ENCODE measurements around the gene POMGNT1. TPM values are rescaled to one million over a fixed set of nuclear protein-coding genes. Genes with fewer than 3 reads are reported as not detected.
"Not testable (repeated sequence)": the region's sequence is repeated elsewhere in the genome, so short reads cannot be mapped to it uniquely, and the experiment has no call there.

The POMGNT1 gene
- total RNA-seq = 10 to 100 TPM; 32.0 to 33.4 TPM

DNA sequence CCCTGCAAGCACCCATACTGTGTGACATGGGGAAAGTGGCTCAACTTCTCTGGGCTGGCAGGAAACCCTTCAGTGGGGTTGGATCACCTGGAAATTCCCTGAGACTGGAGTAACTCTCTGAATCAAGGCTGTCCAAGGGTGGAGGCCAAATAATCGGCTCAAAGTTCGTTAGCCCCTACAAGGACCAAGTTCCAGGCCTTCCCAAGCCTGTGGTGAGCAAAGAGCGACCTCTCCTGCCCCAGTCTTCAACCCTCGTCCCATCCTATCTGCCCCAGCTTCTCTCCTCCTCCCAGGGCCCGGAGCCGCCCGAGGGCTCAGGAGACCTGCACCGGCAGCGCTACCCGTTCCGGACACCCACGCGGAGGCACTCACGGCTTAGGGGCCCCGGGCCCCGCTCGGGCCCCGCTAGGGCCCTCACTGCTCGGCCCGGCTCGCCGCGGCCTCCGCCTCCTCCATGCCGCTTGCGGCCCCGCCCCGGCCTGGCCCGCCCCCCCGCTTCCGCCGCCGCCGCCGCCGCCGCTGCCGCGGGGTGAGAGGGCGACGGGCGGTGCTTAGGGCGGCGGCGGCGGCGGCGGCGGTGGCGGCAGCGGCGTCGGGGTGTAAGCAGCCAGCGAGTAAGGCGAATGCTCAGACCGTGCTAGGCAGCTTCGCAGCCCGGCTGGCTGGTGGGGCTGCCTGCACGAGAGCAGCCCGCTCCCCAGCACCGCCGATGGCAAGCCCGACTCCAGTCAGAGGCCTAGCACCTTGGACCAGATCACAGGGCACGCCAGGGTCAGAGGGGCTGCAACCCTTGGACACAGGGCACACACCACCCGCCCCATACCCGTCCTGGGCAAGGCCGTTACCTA is at the start of gene POMGNT1:
TSS of gene POMGNT1 (minus strand) at position 471 of the 848 bp plus-strand sequence. CDS start 613 bp downstream, outside the sequence.
- no peaks in the 10 kb centered on the region for H3K27me3 Mint-ChIP-seq
- H3K9me3 Mint-ChIP-seq = no peaks in the 10 kb centered on the region
- DNase-seq = peak; percentile 72
- peak within 1 kb of the TSS; percentile 83 for H3K27ac Mint-ChIP-seq
- peaks cover 30% of the 10 kb centered on the region for H3K4me1 Mint-ChIP-seq
- POLR2A ChIA-PET = interaction anchor here (0.6 kb wide), 1 partner anchor 89 kb away, joined by 9 read pairs; no protein-coding TSS in a partner anchor
- CTCF ChIA-PET = interaction anchor here (0.7 kb wide), 1 partner anchor 213 kb away, joined by 3 read pairs; no protein-coding TSS in a partner anchor
- peak within 1 kb of the TSS; percentile 80 for H3K4me3 Mint-ChIP-seq
- H3K36me3 Mint-ChIP-seq (ENCODE audit: low read depth) = peaks cover 2% of the 10 kb centered on the region

DNA sequence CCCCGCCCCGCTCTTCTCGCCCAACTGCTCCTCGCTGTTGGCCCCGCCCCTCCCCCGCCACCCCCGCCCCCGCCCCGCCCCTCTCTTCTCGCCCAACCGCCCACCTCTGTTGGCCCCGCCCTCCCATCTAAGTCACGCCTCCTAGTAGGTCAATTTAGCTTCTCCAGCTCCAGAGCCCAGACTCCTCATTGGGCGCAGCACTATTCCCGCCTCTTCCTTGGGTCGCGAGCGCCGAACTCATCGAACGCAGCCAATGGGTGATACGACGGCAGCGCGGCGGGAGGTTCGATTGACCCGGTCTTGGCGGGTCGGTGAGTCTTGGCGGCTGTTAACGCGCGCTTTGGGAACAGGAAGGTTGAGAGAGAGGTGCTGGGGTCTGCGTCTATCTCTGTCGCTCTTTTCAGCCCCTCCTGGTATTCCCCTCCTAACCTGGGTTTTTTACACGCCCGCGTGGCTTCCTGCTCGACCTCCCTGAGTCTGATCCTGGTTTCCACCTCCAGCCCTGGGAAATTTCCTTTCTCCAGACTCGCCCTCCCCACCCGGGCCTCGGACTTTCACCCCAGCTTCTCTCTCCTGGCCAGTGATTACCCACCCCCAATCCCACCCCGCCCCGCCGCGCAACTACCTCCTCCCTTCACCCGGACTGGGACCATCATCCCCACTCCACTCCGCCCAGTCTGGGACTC is 49.3 kb upstream of the POMGNT1 start, which contains the start of gene RAD54L:
TSS of gene RAD54L (plus strand) at position 328 of the 686 bp plus-strand sequence. CDS start 643 bp downstream, outside the sequence.
- Mint-ChIP-seq H3K27ac (peak within 1 kb of the TSS; percentile 98), H3K4me3 (peak within 1 kb of the TSS; percentile 99), H3K4me1 (peaks cover 54% of the 10 kb centered on the region), H3K27me3 (no peaks in the 10 kb centered on the region), H3K9me3 (no peaks in the 10 kb centered on the region), H3K36me3 (ENCODE audit: low read depth) (peaks cover 35% of the 10 kb centered on the region)
- peak; percentile 98 for DNase-seq
- ChIA-PET CTCF (interaction anchor here (1.3 to 2.7 kb wide), 3 partner anchors 12 to 101 kb away, joined by 5 to 11 read pairs (median 7); partner anchors contain the start of genes LRRC41 and UQCRH), POLR2A (interaction anchor here (0.6 to 1.3 kb wide), 3 partner anchors 37 to 100 kb away, joined by 3 to 5 read pairs (median 5); partner anchors contain the start of gene NSUN4)

DNA sequence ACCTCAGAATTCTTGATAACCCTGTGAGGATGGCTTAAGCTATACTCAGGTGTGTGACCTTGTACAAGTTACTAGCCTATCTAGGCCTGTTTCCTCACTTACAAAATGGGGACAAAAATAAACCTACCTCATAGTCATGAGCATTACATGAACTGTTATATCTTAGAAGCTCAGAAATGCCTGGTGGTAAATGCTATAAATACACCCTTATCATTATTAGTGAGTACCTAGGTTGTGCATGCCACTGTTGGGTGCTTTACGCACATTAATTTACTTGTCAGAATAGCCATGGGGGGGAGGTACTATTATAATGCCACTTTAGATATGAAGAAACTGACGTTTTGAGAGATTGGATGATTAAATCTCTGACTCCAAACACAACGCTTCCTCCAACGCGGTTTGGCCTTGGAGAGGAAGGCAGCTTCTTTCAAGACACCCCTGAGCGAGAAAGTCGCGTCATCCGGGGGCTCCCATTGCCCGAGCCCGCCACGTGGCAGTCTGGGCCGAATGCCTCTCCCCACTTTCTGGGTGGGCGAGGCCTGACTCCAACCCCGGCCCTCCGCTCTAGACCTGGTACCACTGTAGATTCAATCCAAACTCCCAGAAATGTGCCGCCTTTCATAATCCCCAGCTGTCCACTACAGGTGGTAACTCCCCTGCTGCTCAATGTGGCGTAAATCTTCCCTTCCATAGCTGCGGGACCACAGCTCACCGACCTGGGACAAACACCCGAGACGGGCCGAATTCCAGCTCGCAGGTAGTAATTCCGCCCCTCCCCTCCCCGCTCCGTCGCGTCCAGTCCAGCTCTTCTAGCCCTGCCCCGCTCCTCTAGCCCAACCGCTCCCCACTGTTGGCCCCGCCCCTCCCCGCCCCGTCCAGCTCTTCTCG is 48.6 kb upstream of the POMGNT1 start:
- Mint-ChIP-seq H3K36me3 (ENCODE audit: low read depth) (peaks cover 27% of the 10 kb centered on the region), H3K9me3 (no peaks in the 10 kb centered on the region), H3K4me1 (peaks cover 46% of the 10 kb centered on the region), H3K4me3 (peak overlapping the region; percentile 99), H3K27ac (peak overlapping the region; percentile 94), H3K27me3 (no peaks in the 10 kb centered on the region)
- DNase-seq = peak; percentile 62
- POLR2A ChIA-PET = interaction anchor here (0.6 to 1.3 kb wide), 4 partner anchors 31 to 101 kb away, joined by 3 to 5 read pairs (median 4); partner anchors contain the start of gene NSUN4
- CTCF ChIA-PET = interaction anchor here (0.9 to 1.7 kb wide), 6 partner anchors 8 to 101 kb away, joined by 3 to 7 read pairs (median 4); partner anchors contain the start of genes LRRC41 and UQCRH

DNA sequence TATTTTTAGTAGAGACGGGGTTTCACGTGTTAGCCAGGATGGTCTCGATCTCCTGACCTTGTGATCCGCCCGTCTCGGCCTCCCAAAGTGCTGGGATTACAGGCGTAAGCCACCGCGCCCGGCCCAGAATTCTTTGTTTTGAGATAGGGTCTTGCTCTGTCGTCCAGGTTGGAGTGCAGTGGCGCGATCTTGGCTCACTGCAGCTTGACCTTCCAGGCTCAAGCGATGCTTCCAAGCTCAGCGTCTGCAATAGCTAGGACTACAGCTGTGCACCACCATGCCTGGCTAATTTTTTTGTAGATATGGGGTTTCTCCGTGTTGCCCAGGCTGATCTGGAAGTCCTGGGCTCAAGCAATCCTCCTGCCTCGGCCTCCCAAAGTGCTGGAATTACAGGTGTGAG is 47.9 kb upstream of the POMGNT1 start:
- Mint-ChIP-seq H3K4me1 (peaks cover 43% of the 10 kb centered on the region), H3K36me3 (ENCODE audit: low read depth) (peaks cover 23% of the 10 kb centered on the region), H3K4me3 (peak overlapping the region; percentile 99)
- H3K9me3 Mint-ChIP-seq, DNase-seq, H3K27ac Mint-ChIP-seq, H3K27me3 Mint-ChIP-seq: not testable (repeated sequence)
- POLR2A ChIA-PET = interaction anchor here (0.8 to 1.3 kb wide), 2 partner anchors 32 to 38 kb away, joined by 3 to 5 read pairs; no protein-coding TSS in a partner anchor
- CTCF ChIA-PET = interaction anchor here (0.9 to 1.7 kb wide), 7 partner anchors 9 to 940 kb away, joined by 3 to 6 read pairs (median 3); partner anchors contain the start of genes LRRC41 and UQCRH

DNA sequence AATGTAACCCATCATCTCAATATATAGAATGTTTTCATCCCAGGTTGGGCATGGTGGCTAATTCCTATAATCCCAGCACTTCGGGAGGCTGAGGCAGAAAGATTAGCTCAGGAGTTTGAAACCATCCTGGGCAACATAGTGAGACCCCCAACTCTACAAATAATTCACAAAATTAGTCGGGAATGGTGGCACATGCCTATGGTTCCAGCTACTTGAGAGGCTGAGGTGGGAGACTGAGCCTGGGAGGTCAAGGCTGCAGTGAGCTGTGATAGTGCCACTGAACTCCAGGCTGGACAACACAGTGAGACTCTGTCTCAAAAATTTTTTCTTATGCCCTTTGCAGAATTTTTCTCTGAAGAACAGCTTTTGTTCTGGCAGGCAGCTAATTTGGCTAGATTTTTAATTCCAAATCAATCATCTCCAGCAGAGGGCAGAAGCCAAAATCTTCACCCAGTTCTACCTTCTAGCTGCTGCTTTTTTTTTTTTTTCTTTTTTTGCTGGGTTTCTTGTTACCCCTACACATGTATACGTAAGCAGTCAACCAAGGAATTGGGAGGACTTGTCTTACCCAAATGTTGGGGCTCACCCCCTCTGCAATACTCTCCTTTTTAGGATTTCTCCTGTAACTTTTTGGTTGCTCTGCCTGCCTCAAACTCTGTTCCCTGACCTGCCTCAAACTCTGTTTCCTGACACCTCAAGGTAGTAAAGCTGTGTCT is 46.6 kb upstream of the POMGNT1 start:
- Mint-ChIP-seq H3K27ac (peak overlapping the region; percentile 14), H3K9me3 (no peaks in the 10 kb centered on the region), H3K27me3 (no peaks in the 10 kb centered on the region), H3K4me3 (no peak overlapping the region), H3K4me1 (peaks cover 36% of the 10 kb centered on the region), H3K36me3 (ENCODE audit: low read depth) (peaks cover 13% of the 10 kb centered on the region)
- ChIA-PET CTCF (interaction anchor here (0.6 to 2.9 kb wide), 15 partner anchors 10 to 939 kb away, joined by 3 to 16 read pairs (median 4); partner anchors contain the start of gene NSUN4), POLR2A (interaction anchor here (0.6 kb wide), 1 partner anchor 99 kb away, joined by 3 read pairs; no protein-coding TSS in a partner anchor)
- peak; percentile 46 for DNase-seq

DNA sequence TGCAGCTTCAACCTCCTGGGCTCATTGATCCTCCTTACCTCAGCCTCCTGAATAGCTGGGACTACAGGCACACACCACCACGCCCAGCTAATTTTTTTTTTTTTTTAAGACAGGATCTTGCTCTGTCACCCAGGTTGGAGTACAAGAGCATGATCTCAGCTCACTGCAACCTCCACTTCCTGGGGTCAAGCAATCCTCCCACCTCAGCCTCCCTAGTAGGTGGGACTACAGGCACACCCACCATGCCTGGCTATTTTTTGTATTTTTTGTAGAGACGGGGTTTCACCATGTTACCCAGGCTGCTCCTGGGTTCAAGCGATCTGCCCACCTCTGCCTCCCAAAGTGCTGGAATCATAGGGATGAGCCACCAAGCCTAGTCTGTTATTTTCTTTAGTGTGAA is 45.6 kb upstream of the POMGNT1 start:
- POLR2A ChIA-PET, H3K27me3 Mint-ChIP-seq: not testable (repeated sequence)

DNA sequence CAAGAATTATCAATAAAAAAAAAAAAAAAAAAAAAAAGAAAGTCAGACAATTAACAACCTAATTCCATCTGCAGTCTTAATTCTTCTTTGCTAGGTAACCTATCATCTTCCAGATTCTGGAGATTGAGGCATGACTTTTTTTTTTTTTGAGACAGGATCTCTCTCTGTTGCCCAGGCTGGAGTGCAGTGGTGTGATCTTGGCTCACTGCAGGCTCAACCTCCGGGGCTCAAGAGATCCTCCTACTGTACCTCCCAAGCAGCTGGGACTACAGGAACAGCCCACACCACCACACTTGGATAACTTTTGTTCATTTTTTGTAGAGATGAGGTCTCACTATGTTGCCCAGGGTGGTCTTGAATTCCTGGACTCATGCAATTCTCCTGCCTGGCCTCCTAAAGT is 44.7 kb upstream of the POMGNT1 start:
- peaks cover 17% of the 10 kb centered on the region for H3K4me1 Mint-ChIP-seq
- ChIA-PET CTCF (interaction anchor here (2.9 kb wide), 1 partner anchor 98 kb away, joined by 16 read pairs; the partner anchor contains the start of gene NSUN4), POLR2A (no interaction called here)
- H3K9me3 Mint-ChIP-seq = peaks cover 5% of the 10 kb centered on the region
- H3K27ac Mint-ChIP-seq = no peak overlapping the region
- H3K36me3 Mint-ChIP-seq (ENCODE audit: low read depth) = peaks cover under 1% of the 10 kb centered on the region
- no peak for DNase-seq
- H3K4me3 Mint-ChIP-seq = no peak overlapping the region
- no peaks in the 10 kb centered on the region for H3K27me3 Mint-ChIP-seq

More for the DNA sequence above, 45.6 kb upstream of the POMGNT1 start:
- H3K36me3 Mint-ChIP-seq (ENCODE audit: low read depth); H3K9me3 Mint-ChIP-seq; H3K4me3 Mint-ChIP-seq; DNase-seq; H3K27ac Mint-ChIP-seq: not testable (repeated sequence)
- peaks cover 26% of the 10 kb centered on the region for H3K4me1 Mint-ChIP-seq
- CTCF ChIA-PET = interaction anchor here (0.6 to 2.9 kb wide), 2 partner anchors 74 to 97 kb away, joined by 4 to 16 read pairs; partner anchors contain the start of gene NSUN4

DNA sequence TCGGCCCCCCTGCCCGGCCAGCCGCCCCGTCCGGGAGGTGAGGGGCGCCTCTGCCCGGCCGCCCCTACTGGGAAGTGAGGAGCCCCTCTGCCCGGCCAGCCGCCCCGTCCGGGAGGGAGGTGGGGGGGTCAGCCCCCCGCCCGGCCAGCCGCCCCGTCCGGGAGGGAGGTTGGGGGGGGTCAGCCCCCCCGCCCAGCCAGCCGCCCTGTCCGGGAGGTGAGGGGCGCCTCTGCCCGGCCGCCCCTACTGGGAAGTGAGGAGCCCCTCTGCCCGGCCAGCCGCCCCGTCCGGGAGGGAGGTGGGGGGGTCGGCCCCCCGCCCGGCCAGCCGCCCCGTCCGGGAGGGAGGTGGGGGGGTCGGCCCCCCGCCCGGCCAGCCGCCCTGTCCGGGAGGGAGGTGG is 43.5 kb upstream of the POMGNT1 start:
- DNase-seq, POLR2A ChIA-PET, H3K4me3 Mint-ChIP-seq: not testable (repeated sequence)

DNA sequence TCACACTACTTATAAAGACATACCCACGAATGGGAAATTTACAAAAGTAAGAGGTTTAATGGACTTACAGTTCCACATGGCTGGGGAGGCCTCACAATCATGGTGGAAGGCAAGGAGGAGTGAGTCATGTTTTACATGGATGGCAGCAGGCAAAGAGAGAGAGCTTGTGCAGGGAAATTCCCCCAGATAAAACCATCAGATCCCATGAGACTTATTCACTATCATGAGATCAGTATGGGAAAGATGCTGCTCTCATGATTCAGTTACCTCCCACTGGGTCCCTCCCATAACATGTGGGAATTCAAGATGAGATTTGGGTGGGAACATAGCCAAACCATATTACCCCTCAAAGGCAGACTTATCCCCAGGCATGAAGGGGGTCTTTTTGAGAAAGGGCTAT is 40.6 kb upstream of the POMGNT1 start:
- CTCF ChIA-PET = not testable (repeated sequence)

More for the DNA sequence above, 43.5 kb upstream of the POMGNT1 start:
- H3K27ac Mint-ChIP-seq; H3K27me3 Mint-ChIP-seq; H3K36me3 Mint-ChIP-seq (ENCODE audit: low read depth); CTCF ChIA-PET; H3K9me3 Mint-ChIP-seq: not testable (repeated sequence)
- H3K4me1 Mint-ChIP-seq = peaks cover 11% of the 10 kb centered on the region

DNA sequence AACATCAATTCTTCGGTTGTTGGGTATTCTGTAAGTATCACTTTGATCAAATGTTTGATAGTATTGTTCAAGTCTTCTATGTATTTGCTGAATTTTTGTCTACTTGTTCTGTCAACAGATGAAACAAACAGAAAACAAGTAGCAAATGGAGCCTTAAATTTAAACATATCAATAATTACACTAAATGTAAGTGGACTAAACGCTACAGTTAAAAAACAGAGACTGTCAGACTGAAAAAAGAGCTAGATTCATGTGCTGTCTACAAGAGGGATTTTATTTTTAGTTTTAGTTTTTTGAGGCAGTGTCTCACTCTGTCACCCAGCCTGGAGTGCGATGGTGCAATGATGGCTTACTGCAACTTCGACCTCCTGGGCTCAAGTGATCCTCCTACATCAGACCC is 38.6 kb upstream of the POMGNT1 start:
- ChIA-PET POLR2A (no interaction called here), CTCF (no interaction called here)
- DNase-seq = no peak
- Mint-ChIP-seq H3K4me3 (no peak overlapping the region), H3K36me3 (ENCODE audit: low read depth) (no peaks in the 10 kb centered on the region), H3K27me3 (no peaks in the 10 kb centered on the region), H3K4me1 (peaks cover 3% of the 10 kb centered on the region), H3K9me3 (peaks cover 5% of the 10 kb centered on the region), H3K27ac (no peak overlapping the region)

More for the DNA sequence above, 40.6 kb upstream of the POMGNT1 start:
- H3K36me3 Mint-ChIP-seq (ENCODE audit: low read depth); POLR2A ChIA-PET; H3K27me3 Mint-ChIP-seq; DNase-seq; H3K4me1 Mint-ChIP-seq; H3K27ac Mint-ChIP-seq; H3K4me3 Mint-ChIP-seq; H3K9me3 Mint-ChIP-seq: not testable (repeated sequence)

DNA sequence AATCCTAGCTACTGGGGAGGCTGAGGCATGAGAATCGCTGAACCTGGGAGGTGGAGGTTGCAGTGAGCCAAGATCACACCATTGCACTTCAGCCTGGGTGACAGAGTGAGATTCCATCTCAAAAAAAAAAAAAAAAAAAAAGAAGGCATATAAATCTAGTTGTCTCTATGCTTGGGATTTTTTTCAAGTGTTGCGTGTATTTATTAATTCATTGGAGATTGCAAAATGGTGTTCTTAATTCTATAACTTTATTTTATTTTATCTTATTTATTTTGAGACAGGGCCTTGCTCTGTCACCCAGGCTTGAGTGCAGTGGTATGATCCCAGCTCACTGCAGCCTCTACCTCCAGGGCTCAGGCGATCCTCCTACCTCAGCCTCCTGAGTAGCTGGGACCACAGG is 33.0 kb upstream of the POMGNT1 start:
- H3K27me3 Mint-ChIP-seq; H3K4me3 Mint-ChIP-seq; H3K4me1 Mint-ChIP-seq; H3K36me3 Mint-ChIP-seq (ENCODE audit: low read depth); DNase-seq; H3K27ac Mint-ChIP-seq; H3K9me3 Mint-ChIP-seq; POLR2A ChIA-PET: not testable (repeated sequence)
- CTCF ChIA-PET = interaction anchor here (0.6 kb wide), 2 partner anchors 13 to 541 kb away, joined by 5 to 6 read pairs; no protein-coding TSS in a partner anchor

Data from activated CD4-positive, alpha-beta T cell treated with anti-CD3 and anti-CD28 coated beads, Interleukin-2, amount 10 ng/mL, durations not matched to agents 7 days and 5 days (primary cell).